B cell (primary cell): ENCODE results near the gene RIC1. TPM values are rescaled to one million over a fixed set of nuclear protein-coding genes. Genes with fewer than 3 reads are reported as not detected.

Source experiments
- ATAC-seq: fragments of 200-7000 bp; cut with Tn5 transposase; one replicate; pipeline ENCODE4 v1.10.0; 2021; ENCODE audit warnings: low read depth, mild to moderate bottlenecking, moderate number of reproducible peaks, moderate library complexity
- CTCF ChIA-PET: fragments of 350-600 bp; sonication (Branson Sonifier 250); formaldehyde crosslinking; loops from one replicate; lab custom pipeline; 2021; ENCODE audit warnings: antibody characterized with exemption, inconsistent platforms; lab: Charles Lee
- POLR2A ChIA-PET: fragments of 350-600 bp; sonication (Branson Sonifier 250); formaldehyde crosslinking; loops from one replicate; lab custom pipeline; 2021; ENCODE audit warnings: antibody characterized with exemption; lab: Charles Lee
- DNase-seq: peaks from one replicate; pipeline ENCODE4 v3.0.0; 2013
- H2AFZ ChIP-seq: 2 replicates; pipeline ENCODE4 v1.6.1; 2012; ENCODE audit warnings: mild to moderate bottlenecking, low read depth, low read length; ENCODE audit not compliant: insufficient read depth, poor library complexity, severe bottlenecking
- H3K27ac ChIP-seq, 2 donors: 1 replicate in 1 of 2; 2 replicates in 1 of 2; pipeline ENCODE4 v1.5.1; 2012 to 2013; ENCODE audit warnings: low read length in 2 of 2, mild to moderate bottlenecking in 2 of 2, moderate library complexity in 1 of 2
- H3K27me3 ChIP-seq, 4 experiments: fragments of 200-600 bp in 1 of 4; sonication (generic) in 1 of 4; replicated peaks in 1 of 4; 1 replicate in 2 of 4; 2 replicates in 2 of 4; pipeline versions ENCODE4 v1.6.1 to v1.7.0; 2013 to 2016; ENCODE audit warnings: low read length in 3 of 4, mild to moderate bottlenecking in 2 of 4, mixed read lengths in 1 of 4, moderate library complexity in 1 of 4; ENCODE audit not compliant: insufficient read depth in 4 of 4, control insufficient read depth in 3 of 4; ENCODE audit errors: control extremely low read depth in 1 of 4
- H3K36me3 ChIP-seq, 2 experiments: replicated peaks in 1 of 2; 1 replicate in 1 of 2; 2 replicates in 1 of 2; pipeline versions ENCODE4 v1.6.1 to v1.7.1; 2013; ENCODE audit warnings: low read length in 1 of 2; ENCODE audit not compliant: insufficient read depth in 2 of 2, control insufficient read depth in 1 of 2; ENCODE audit errors: control extremely low read depth in 1 of 2, extremely low read depth in 1 of 2
- H3K4me1 ChIP-seq, 2 donors: fragments of 200-600 bp in 1 of 2; sonication (generic) in 1 of 2; 1 replicate in 1 of 2; 2 replicates in 1 of 2; pipeline versions ENCODE4 v1.5.1 to v1.6.1; 2013 to 2017; ENCODE audit warnings: low read length in 2 of 2; ENCODE audit not compliant: control insufficient read depth in 2 of 2, insufficient read depth in 2 of 2
- H3K4me2 ChIP-seq: replicated peaks from 2 replicates; pipeline ENCODE3; 2012; ENCODE audit warnings: mild to moderate bottlenecking, low read depth, low read length; ENCODE audit not compliant: poor library complexity, severe bottlenecking
- H3K4me3 ChIP-seq, 5 experiments: fragments of 200-600 bp in 1 of 5; sonication (generic) in 1 of 5; 1 replicate in 3 of 5; 2 replicates in 2 of 5; pipeline versions ENCODE4 v1.5.1 to v1.7.0; 2011 to 2016; ENCODE audit warnings: low read length in 4 of 5, mild to moderate bottlenecking in 4 of 5, low read depth in 2 of 5, control low read depth in 1 of 5, moderate library complexity in 1 of 5; ENCODE audit not compliant: insufficient read depth in 1 of 5; ENCODE audit errors: control extremely low read depth in 1 of 5, extremely low read depth in 1 of 5
- H3K79me2 ChIP-seq: fragments of 200-600 bp; sonication (generic); one replicate; pipeline ENCODE4 v1.6.0; 2016; ENCODE audit warnings: low read length; ENCODE audit not compliant: control insufficient read depth, insufficient read depth
- H3K9ac ChIP-seq: fragments of 200-600 bp; sonication (generic); 2 replicates; pipeline ENCODE4 v1.6.1; 2017; ENCODE audit warnings: mild to moderate bottlenecking, low read length, moderate library complexity
- H3K9me3 ChIP-seq, 3 donors: one replicate each; pipeline versions ENCODE4 v1.6.1 to v1.7.1; 2013; ENCODE audit warnings: low read length in 2 of 3; ENCODE audit not compliant: control insufficient read depth in 2 of 3, insufficient read depth in 1 of 3; ENCODE audit errors: control extremely low read depth in 1 of 3
- H4K20me1 ChIP-seq: 2 replicates; pipeline ENCODE4 v1.6.0; 2012; ENCODE audit warnings: mild to moderate bottlenecking, low read length; ENCODE audit not compliant: insufficient read depth, control insufficient read depth, poor library complexity, severe bottlenecking
- H3K27ac Mint-ChIP-seq: one replicate; pipeline ENCODE4 v1.8.0; 2021; ENCODE audit warnings: mixed read lengths
- H3K27me3 Mint-ChIP-seq: one replicate; pipeline ENCODE4 v1.8.0; 2021; ENCODE audit warnings: mixed read lengths
- H3K4me1 Mint-ChIP-seq: one replicate; pipeline ENCODE4 v1.8.0; 2021; ENCODE audit warnings: mixed read lengths
- H3K4me3 Mint-ChIP-seq: one replicate; pipeline ENCODE4 v1.8.0; 2021; ENCODE audit warnings: mixed read lengths
- H3K9me3 Mint-ChIP-seq: one replicate; pipeline ENCODE4 v1.8.0; 2022; ENCODE audit warnings: mixed read lengths; ENCODE audit not compliant: insufficient read depth
- EZH2 ChIP-seq: IDR thresholded peaks from 2 replicates; pipeline ENCODE4 v1.6.1; 2012; ENCODE audit warnings: borderline replicate concordance, low read depth, mild to moderate bottlenecking, moderate library complexity, low read length; ENCODE audit not compliant: insufficient read depth, poor library complexity, severe bottlenecking
- WGBS: methylation state at CpG from one replicate; pipeline ENCODE4 v1.1.5; 2013; ENCODE audit warnings: missing lambda C conversion rate; ENCODE audit not compliant: insufficient coverage; 5-methylcytosine and 5-hydroxymethylcytosine counted together
- intact Hi-C: fragments of 100-400 bp; cut with micrococcal nuclease; formaldehyde crosslinking; loops from one replicate; pipeline ENCODE4 v1.10.0; 2022
- polyA plus RNA-seq: library from polyadenylated mRNA; depleted of rRNA; stranded (reverse); fragments of >200 nt; gene quantifications from 2 replicates; pipeline ENCODE4 v1.2.3, GENCODE V29; 2012
- total RNA-seq, 2 donors: library from RNA; stranded (reverse); fragments of 120-200 nt in 1 of 2; gene quantifications; 1 replicate in 1 of 2; 2 replicates in 1 of 2; pipeline versions ENCODE4 v1.2.3 to v1.2.4, GENCODE V29; 2013 to 2022
- TF ChIP-seq, protein P1 (sequence below): fragments of 200-600 bp; IDR thresholded peaks from one replicate; pipeline ENCODE4 v1.8.0; 2022; ENCODE audit warnings: antibody characterized with exemption, mild to moderate bottlenecking

Gene RIC1
- total and polyA plus RNA-seq, 2 donors (not counting 1 experiment from before 2014, with no cell fraction given) = 20.7 to 58.8 TPM

DNA sequence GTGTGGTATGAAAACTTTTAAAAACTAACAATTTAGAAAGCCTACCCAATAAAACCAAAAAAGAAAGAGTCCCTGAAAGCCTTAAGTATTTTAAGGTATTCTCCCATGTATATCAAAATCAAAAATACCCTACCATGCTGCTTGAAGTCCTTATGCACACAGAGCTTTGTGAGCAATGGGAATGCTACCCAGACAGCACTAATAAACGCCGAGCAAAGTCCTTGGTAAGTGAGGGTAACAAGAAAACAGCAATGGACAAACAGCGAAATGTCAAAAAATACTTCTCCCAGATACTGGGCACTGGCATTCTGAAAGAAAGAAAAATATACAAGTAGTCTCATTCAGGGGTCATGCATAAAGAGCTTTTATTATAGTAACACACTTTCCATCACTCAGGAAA lies 176.6 kb downstream of the RIC1 start:
- Histone ChIP-seq H3K4me2 (no peak overlapping the region), H3K36me3 (peaks cover 0 to 14% of the 10 kb centered on the region in 2 experiments), H3K4me3 (no peak overlapping the region), H3K9me3 (no peaks in the 10 kb centered on the region), H3K27ac (no peak overlapping the region), H3K27me3 (no peaks in the 10 kb centered on the region), H2AFZ (no peak overlapping the region), H3K4me1 (no peaks in the 10 kb centered on the region), H4K20me1 (no peaks in the 10 kb centered on the region), H3K9ac (no peak overlapping the region), H3K79me2 (no peaks in the 10 kb centered on the region)
- DNase-seq (no peak), ATAC-seq (no peak)
- CTCF ChIA-PET = no interaction called here
- TF ChIP-seq EZH2 = no peak
- TF ChIP-seq, protein P1, sequence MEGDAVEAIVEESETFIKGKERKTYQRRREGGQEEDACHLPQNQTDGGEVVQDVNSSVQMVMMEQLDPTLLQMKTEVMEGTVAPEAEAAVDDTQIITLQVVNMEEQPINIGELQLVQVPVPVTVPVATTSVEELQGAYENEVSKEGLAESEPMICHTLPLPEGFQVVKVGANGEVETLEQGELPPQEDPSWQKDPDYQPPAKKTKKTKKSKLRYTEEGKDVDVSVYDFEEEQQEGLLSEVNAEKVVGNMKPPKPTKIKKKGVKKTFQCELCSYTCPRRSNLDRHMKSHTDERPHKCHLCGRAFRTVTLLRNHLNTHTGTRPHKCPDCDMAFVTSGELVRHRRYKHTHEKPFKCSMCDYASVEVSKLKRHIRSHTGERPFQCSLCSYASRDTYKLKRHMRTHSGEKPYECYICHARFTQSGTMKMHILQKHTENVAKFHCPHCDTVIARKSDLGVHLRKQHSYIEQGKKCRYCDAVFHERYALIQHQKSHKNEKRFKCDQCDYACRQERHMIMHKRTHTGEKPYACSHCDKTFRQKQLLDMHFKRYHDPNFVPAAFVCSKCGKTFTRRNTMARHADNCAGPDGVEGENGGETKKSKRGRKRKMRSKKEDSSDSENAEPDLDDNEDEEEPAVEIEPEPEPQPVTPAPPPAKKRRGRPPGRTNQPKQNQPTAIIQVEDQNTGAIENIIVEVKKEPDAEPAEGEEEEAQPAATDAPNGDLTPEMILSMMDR = no peak
- Mint-ChIP-seq H3K4me3 (no peak overlapping the region), H3K4me1 (no peaks in the 10 kb centered on the region), H3K27ac (no peak overlapping the region), H3K27me3 (no peaks in the 10 kb centered on the region), H3K9me3 (no peaks in the 10 kb centered on the region)
- WGBS = no CpG with 5 or more reads among the region's 3 CpGs
- POLR2A ChIA-PET = no interaction called here
- intact Hi-C loops = no loop called here

DNA sequence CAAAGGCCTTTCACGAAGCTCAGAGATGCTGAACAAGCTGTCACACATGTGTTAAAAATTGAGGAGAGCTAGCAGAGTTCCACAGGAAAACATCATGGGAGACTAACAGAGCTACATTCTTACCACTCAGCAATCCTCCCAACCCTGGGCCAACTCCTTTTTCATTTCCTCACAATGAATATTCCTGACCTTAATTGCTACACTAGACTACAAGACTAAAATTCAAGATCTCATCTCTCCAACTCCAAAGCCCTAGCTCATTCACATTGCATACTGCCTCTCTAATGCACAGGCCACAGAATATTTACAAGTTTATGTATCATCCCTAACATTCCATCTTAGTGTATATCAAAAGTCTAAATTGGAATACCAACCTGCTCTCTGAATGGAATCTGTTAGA lies 182.8 kb downstream of the RIC1 start:
- ChIA-PET POLR2A (no interaction called here), CTCF (no interaction called here)

More for the DNA sequence above, 182.8 kb downstream of the RIC1 start:
- Histone ChIP-seq H3K9me3 (no peaks in the 10 kb centered on the region), H3K4me2 (no peak overlapping the region), H3K36me3 (peaks cover 0 to 32% of the 10 kb centered on the region in 2 experiments), H3K4me1 (no peaks in the 10 kb centered on the region), H3K27me3 (no peaks in the 10 kb centered on the region), H3K9ac (no peak overlapping the region), H3K27ac (no peak overlapping the region), H2AFZ (no peak overlapping the region), H4K20me1 (no peaks in the 10 kb centered on the region), H3K4me3 (no peak overlapping the region), H3K79me2 (no peaks in the 10 kb centered on the region)
- no peak for ATAC-seq
- Mint-ChIP-seq H3K9me3 (no peaks in the 10 kb centered on the region), H3K4me3 (no peak overlapping the region), H3K4me1 (peaks cover 2% of the 10 kb centered on the region), H3K27ac (no peak overlapping the region), H3K27me3 (no peaks in the 10 kb centered on the region)
- intact Hi-C loops = no loop called here
- TF ChIP-seq EZH2 = no peak
- TF ChIP-seq, protein P1 = no peak
- no peak for DNase-seq
- no CpG with 5 or more reads among the region's 1 CpG for WGBS
